ENCODE measurements around the gene CHD6. TPM values are rescaled to one million over a fixed set of nuclear protein-coding genes. Genes with fewer than 3 reads are reported as not detected.
A peak's percentile ranks its signal among the peaks of the same experiment; 100 is the strongest.

CHD6 gene
- total RNA-seq, 1 experiment from 2014 or later, result 25.3 TPM

DNA sequence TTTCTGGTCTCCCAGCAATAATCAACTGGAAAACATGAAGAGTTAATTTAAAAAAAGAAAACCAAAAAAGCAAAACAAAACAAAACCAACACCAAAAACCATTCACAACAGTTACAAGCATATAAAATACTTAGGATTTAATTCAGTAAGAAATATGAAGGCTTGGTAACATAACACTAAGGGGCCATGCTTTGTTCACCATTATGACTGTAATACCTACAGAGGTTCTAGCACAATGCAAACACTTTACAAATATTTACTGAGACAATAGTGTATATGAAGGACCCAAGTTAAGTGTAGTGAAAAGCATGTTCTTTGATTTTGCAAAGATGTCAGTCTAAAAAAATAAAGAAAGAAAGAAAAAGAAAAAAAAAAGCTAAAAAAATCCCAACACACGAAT is 141.7 kb downstream of the CHD6 start:
- no peaks in the 10 kb centered on the region for H3K79me2 ChIP-seq (ENCODE audit: low read length)
- no peaks in the 10 kb centered on the region for H3K27me3 ChIP-seq (ENCODE audit: low read length)
- H3K27ac ChIP-seq (ENCODE audit: low read length), result no peak overlapping the region
- no peaks in the 10 kb centered on the region for H3K9me2 ChIP-seq (replicated peaks; ENCODE audit: insufficient read depth, low read length)
- H4K20me1 ChIP-seq (ENCODE audit: insufficient read depth, low read depth, low read length), result no peaks in the 10 kb centered on the region
- H3K4me3 ChIP-seq (ENCODE audit: low read length), result no peak overlapping the region
- 0 out of 2 replicates have a peak, but pooled peaks cover 5% of the 10 kb centered on the region for H3K36me3 ChIP-seq (ENCODE audit: insufficient read depth, low read length)
- no peak for DNase-seq
- no peak overlapping the region for H3K9ac ChIP-seq (ENCODE audit: low read length)
- no peaks in the 10 kb centered on the region for H3K9me3 ChIP-seq (ENCODE audit: low read length)
- H2AFZ ChIP-seq (ENCODE audit: low read length), result no peak overlapping the region
- peaks cover 17% of the 10 kb centered on the region for H3K4me1 ChIP-seq (ENCODE audit: low read length)
- no peak overlapping the region for H3K4me2 ChIP-seq (ENCODE audit: low read depth, low read length, poor library complexity, severe bottlenecking)

DNA sequence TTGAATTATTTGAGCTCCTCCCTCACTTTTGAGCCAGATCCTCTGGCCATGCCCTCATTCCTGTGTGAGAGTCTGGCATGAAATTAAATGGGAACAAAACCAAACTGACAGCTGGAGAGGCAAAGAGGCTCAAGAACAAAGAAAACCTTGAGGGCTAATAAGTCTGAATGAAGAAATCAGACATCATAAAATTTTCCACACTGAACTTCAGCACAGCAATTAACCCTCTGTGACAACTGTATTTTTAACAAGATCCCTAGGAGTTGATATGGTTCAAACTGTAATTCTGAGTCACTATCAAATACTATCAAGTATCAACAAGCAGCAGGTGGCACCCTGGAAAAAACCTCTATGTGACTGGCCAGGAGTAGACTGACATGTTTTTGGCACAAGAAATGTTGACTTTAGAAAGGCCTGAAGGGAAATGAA is 142.2 kb downstream of the CHD6 start:
- Histone ChIP-seq H3K9me2 (replicated peaks; ENCODE audit: insufficient read depth, low read length) (no peaks in the 10 kb centered on the region), H3K4me3 (ENCODE audit: low read length) (no peak overlapping the region), H3K36me3 (ENCODE audit: insufficient read depth, low read length) (0 out of 2 replicates have a peak, but pooled peaks cover 5% of the 10 kb centered on the region), H3K79me2 (ENCODE audit: low read length) (no peaks in the 10 kb centered on the region), H3K9me3 (ENCODE audit: low read length) (no peaks in the 10 kb centered on the region), H3K27ac (ENCODE audit: low read length) (no peak overlapping the region), H3K4me1 (ENCODE audit: low read length) (peaks cover 19% of the 10 kb centered on the region), H3K27me3 (ENCODE audit: low read length) (no peaks in the 10 kb centered on the region), H2AFZ (ENCODE audit: low read length) (no peak overlapping the region), H3K9ac (ENCODE audit: low read length) (no peak overlapping the region), H4K20me1 (ENCODE audit: insufficient read depth, low read depth, low read length) (no peaks in the 10 kb centered on the region), H3K4me2 (ENCODE audit: low read depth, low read length, poor library complexity, severe bottlenecking) (no peak overlapping the region)
- DNase-seq, result no peak

DNA sequence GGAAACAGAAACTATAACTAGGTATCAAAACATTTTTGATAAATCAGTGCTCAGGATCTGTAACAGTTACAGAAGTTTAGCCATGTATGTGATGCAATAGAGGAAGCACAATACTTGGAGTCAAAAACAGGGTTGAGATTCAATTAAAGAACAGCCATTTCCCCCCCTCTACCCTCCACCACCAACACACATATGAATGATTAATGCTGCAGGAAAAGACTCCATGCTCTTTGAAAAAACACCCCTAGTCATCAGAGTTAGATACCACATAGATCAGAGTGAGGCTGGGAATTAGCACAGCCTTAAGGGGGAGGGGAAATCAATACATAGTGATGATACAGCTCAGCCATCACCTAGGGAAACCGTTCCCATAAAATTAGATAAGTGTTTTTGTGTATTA is 142.7 kb downstream of the CHD6 start:
- Histone ChIP-seq H2AFZ (ENCODE audit: low read length) (no peak overlapping the region), H3K4me2 (ENCODE audit: low read depth, low read length, poor library complexity, severe bottlenecking) (no peak overlapping the region), H3K36me3 (ENCODE audit: insufficient read depth, low read length) (0 out of 2 replicates have a peak, but pooled peaks cover 5% of the 10 kb centered on the region), H4K20me1 (ENCODE audit: insufficient read depth, low read depth, low read length) (no peaks in the 10 kb centered on the region), H3K9me3 (ENCODE audit: low read length) (no peaks in the 10 kb centered on the region), H3K9me2 (replicated peaks; ENCODE audit: insufficient read depth, low read length) (no peaks in the 10 kb centered on the region), H3K9ac (ENCODE audit: low read length) (no peak overlapping the region), H3K4me1 (ENCODE audit: low read length) (peaks cover 21% of the 10 kb centered on the region), H3K27me3 (ENCODE audit: low read length) (no peaks in the 10 kb centered on the region), H3K79me2 (ENCODE audit: low read length) (no peaks in the 10 kb centered on the region), H3K27ac (ENCODE audit: low read length) (peak overlapping the region; percentile 11; the same call in 1 of the 2 replicates), H3K4me3 (ENCODE audit: low read length) (no peak overlapping the region)
- DNase-seq, result no peak

DNA sequence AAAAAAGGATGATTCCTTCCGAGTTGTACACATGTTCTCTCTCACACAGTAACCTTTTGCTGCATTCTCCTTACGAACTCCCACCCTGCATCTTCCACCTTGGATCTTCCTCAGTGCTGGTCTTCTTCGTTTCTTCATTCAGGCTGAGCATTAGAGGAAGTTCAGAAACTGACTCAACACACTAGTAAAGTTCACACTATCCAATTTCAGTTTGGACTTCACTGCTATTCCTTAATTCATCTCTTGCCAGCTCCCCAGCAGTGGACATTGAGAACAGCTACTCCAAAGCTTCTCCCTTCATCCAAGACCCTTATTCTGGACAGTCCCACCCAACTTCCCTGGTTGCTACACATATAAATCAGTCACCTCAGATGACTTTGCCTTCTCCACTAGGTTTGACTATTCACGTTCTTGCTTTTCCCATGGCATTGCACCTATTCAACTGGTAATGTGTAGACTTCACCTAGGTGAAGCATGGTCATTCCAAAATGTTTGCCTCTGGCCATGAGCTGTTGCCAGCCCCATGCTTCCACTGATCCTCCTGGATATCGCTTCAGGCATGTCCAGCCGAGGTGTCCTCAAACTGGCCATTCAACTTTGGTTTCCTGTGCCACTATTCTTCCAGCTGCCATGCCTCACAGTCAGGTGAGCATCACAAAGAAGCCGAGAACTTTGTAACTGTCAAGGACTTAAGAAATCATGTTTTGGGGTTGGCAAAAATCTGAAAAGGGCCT is 147.6 kb downstream of the CHD6 start:
- no peaks in the 10 kb centered on the region for H4K20me1 ChIP-seq (ENCODE audit: insufficient read depth, low read depth, low read length)
- no peaks in the 10 kb centered on the region for H3K79me2 ChIP-seq (ENCODE audit: low read length)
- no peaks in the 10 kb centered on the region for H3K9me2 ChIP-seq (replicated peaks; ENCODE audit: insufficient read depth, low read length)
- no peak overlapping the region for H3K9ac ChIP-seq (ENCODE audit: low read length)
- H3K27me3 ChIP-seq (ENCODE audit: low read length), result no peaks in the 10 kb centered on the region
- H3K4me3 ChIP-seq (ENCODE audit: low read length), result no peak overlapping the region
- DNase-seq, result no peak
- H3K4me2 ChIP-seq (ENCODE audit: low read depth, low read length, poor library complexity, severe bottlenecking), result peak overlapping the region; percentile 50
- peaks cover 42% of the 10 kb centered on the region for H3K4me1 ChIP-seq (ENCODE audit: low read length)
- H3K27ac ChIP-seq (ENCODE audit: low read length), result peak overlapping the region; percentile 78
- H3K36me3 ChIP-seq (ENCODE audit: insufficient read depth, low read length), result 0 out of 2 replicates have a peak, but pooled peaks cover 5% of the 10 kb centered on the region
- no peak overlapping the region for H2AFZ ChIP-seq (ENCODE audit: low read length)
- no peaks in the 10 kb centered on the region for H3K9me3 ChIP-seq (ENCODE audit: low read length)

DNA sequence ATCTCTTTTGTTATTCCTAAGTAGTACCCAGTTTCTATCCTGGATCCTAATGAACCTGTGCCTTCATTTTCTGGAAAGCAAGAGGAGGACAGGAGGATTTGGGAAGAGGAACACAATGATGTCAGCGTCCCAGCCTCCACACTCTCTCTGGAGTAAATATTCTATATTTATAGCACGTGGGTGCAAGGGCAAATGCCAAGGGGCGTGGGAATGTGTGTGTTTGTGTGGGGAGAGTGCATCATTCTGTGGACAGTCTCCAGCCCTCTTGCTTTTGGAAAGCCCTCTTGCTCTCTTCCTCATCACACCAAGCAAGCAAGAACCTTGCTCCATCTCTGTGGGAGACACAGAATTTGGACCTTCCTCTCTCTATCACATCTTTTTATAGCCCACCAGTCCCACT is 148.3 kb downstream of the CHD6 start:
- Histone ChIP-seq H3K9me2 (replicated peaks; ENCODE audit: insufficient read depth, low read length) (no peaks in the 10 kb centered on the region), H3K79me2 (ENCODE audit: low read length) (no peaks in the 10 kb centered on the region), H3K4me3 (ENCODE audit: low read length) (peak overlapping the region; percentile 23; the same call in 1 of the 2 replicates), H3K36me3 (ENCODE audit: insufficient read depth, low read length) (0 out of 2 replicates have a peak, but pooled peaks cover 5% of the 10 kb centered on the region), H2AFZ (ENCODE audit: low read length) (no peak overlapping the region), H3K9ac (ENCODE audit: low read length) (peak overlapping the region; percentile 42), H3K4me2 (ENCODE audit: low read depth, low read length, poor library complexity, severe bottlenecking) (peak overlapping the region; percentile 50), H3K4me1 (ENCODE audit: low read length) (peaks cover 39% of the 10 kb centered on the region), H4K20me1 (ENCODE audit: insufficient read depth, low read depth, low read length) (no peaks in the 10 kb centered on the region), H3K27me3 (ENCODE audit: low read length) (no peaks in the 10 kb centered on the region), H3K9me3 (ENCODE audit: low read length) (no peaks in the 10 kb centered on the region), H3K27ac (ENCODE audit: low read length) (peak overlapping the region; percentile 78)
- DNase-seq, result no peak

DNA sequence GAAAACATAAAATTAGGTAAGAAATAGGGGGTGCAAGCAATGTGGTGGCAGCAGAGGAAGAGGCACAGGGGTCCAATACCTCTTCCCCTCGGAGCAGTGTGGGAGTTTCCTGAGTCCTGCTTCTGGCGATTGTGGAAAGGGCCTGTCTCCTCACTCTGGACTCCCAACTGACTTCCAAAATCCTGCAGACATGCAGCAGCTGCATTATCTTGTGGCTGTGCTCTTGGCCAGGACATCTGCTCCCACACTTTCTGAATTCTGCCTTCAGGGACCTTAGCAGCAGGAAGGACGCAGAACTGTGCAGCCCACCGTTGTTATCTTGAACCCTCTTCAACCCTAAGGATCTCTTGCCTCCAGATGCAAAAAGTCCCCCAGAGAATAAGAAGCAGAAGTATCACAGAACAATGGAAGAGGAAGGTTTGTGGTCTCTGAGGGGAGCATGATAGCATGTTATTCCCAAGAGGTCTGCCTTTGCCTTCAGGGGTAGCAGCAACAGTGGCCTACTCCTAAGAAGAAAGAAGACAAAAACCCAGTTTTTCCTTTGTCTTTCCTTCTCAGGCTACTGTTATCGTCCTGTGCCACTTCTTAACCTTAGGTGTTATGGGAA is 149.1 kb downstream of the CHD6 start:
- Histone ChIP-seq H3K4me1 (ENCODE audit: low read length) (peaks cover 39% of the 10 kb centered on the region), H4K20me1 (ENCODE audit: insufficient read depth, low read depth, low read length) (no peaks in the 10 kb centered on the region), H3K9me2 (replicated peaks; ENCODE audit: insufficient read depth, low read length) (no peaks in the 10 kb centered on the region), H3K36me3 (ENCODE audit: insufficient read depth, low read length) (0 out of 2 replicates have a peak, but pooled peaks cover 5% of the 10 kb centered on the region), H3K79me2 (ENCODE audit: low read length) (no peaks in the 10 kb centered on the region), H3K27me3 (ENCODE audit: low read length) (no peaks in the 10 kb centered on the region), H3K27ac (ENCODE audit: low read length) (peak overlapping the region; percentile 78), H3K4me2 (ENCODE audit: low read depth, low read length, poor library complexity, severe bottlenecking) (peak overlapping the region; percentile 50), H3K9me3 (ENCODE audit: low read length) (no peaks in the 10 kb centered on the region), H2AFZ (ENCODE audit: low read length) (no peak overlapping the region), H3K9ac (ENCODE audit: low read length) (peak overlapping the region; percentile 42), H3K4me3 (ENCODE audit: low read length) (peak overlapping the region; percentile 23; the same call in 1 of the 2 replicates)
- peak; percentile 78 for DNase-seq

DNA sequence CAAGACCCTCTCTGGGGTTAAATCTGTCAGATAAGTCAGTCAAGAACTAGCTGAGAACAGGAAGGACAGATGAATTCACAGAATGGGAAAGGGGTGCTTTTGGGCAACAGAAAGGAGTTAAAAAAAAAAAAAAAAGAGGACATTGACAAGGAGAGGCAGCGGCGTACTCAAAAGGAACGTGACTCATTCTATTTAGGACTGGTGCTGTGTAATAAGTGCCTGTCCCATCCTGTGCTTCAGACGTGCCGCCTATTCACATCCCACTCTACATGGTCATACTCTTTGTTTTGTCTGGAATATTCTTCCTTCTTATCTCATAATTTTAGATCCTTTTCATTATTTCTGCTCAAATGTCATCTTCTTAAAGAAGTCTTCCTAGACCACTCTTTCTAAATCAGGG is 150.5 kb downstream of the CHD6 start:
- no peak overlapping the region for H3K27ac ChIP-seq (ENCODE audit: low read length)
- H3K9me2 ChIP-seq (replicated peaks; ENCODE audit: insufficient read depth, low read length), result no peaks in the 10 kb centered on the region
- peaks cover 5% of the 10 kb centered on the region; the same call in 1 of the 2 replicates for H3K36me3 ChIP-seq (ENCODE audit: insufficient read depth, low read length)
- H3K9ac ChIP-seq (ENCODE audit: low read length), result no peak overlapping the region
- no peak for DNase-seq
- H3K27me3 ChIP-seq (ENCODE audit: low read length), result no peaks in the 10 kb centered on the region
- H3K9me3 ChIP-seq (ENCODE audit: low read length), result no peaks in the 10 kb centered on the region
- no peak overlapping the region for H2AFZ ChIP-seq (ENCODE audit: low read length)
- no peaks in the 10 kb centered on the region for H4K20me1 ChIP-seq (ENCODE audit: insufficient read depth, low read depth, low read length)
- H3K4me3 ChIP-seq (ENCODE audit: low read length), result no peak overlapping the region
- no peak overlapping the region for H3K4me2 ChIP-seq (ENCODE audit: low read depth, low read length, poor library complexity, severe bottlenecking)
- H3K4me1 ChIP-seq (ENCODE audit: low read length), result peaks cover 39% of the 10 kb centered on the region
- H3K79me2 ChIP-seq (ENCODE audit: low read length), result no peaks in the 10 kb centered on the region

DNA sequence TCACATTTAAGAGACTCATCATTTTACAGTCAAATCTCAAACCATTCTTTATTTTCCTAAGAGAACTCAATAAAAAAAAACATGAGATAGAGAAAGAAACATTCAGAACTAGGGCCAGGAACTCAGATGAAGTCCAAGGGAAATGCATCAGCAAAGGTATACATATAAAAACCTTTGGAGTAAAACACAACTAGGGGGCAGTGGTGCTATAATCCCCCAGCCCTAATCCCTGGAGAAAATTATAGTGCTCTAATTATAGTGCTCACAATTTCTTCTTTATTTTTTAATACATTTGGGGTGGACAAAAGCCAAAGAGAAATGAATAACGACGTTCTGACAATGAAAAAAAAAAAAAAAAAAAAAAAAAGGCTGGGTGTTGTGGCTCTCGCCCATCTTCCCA is 151.0 kb downstream of the CHD6 start:
- peaks cover 39% of the 10 kb centered on the region for H3K4me1 ChIP-seq (ENCODE audit: low read length)
- DNase-seq, result no peak
- no peak overlapping the region for H3K9ac ChIP-seq (ENCODE audit: low read length)
- H3K27ac ChIP-seq (ENCODE audit: low read length), result no peak overlapping the region
- peaks cover 6% of the 10 kb centered on the region for H3K36me3 ChIP-seq (ENCODE audit: insufficient read depth, low read length)
- H3K9me3 ChIP-seq (ENCODE audit: low read length), result no peaks in the 10 kb centered on the region
- no peak overlapping the region for H2AFZ ChIP-seq (ENCODE audit: low read length)
- H3K4me2 ChIP-seq (ENCODE audit: low read depth, low read length, poor library complexity, severe bottlenecking), result no peak overlapping the region
- H3K9me2 ChIP-seq (replicated peaks; ENCODE audit: insufficient read depth, low read length), result no peaks in the 10 kb centered on the region
- no peaks in the 10 kb centered on the region for H3K79me2 ChIP-seq (ENCODE audit: low read length)
- no peaks in the 10 kb centered on the region for H4K20me1 ChIP-seq (ENCODE audit: insufficient read depth, low read depth, low read length)
- no peak overlapping the region for H3K4me3 ChIP-seq (ENCODE audit: low read length)
- H3K27me3 ChIP-seq (ENCODE audit: low read length), result no peaks in the 10 kb centered on the region

Data from Karpas-422 (cell line).